GM19324 (cell line): ENCODE data around the gene MKLN1.
"Not testable (repeated sequence)": the region's sequence is repeated elsewhere in the genome, so short reads cannot be mapped to it uniquely, and the experiment has no call there.

Experiments used
- ATAC-seq: cut with Tn5 transposase; IDR thresholded peaks from one replicate; pipeline ENCODE4 v1.9.1; 2021; ENCODE audit warnings: mild to moderate bottlenecking, moderate library complexity; ENCODE audit not compliant: unreplicated experiment, low FRiP score

Gene MKLN1

GRCh38 chr7:131455546-131455945, 127.9 kb downstream of the MKLN1 start:
- ATAC-seq = no peak

GRCh38 chr7:131456338-131456737, 128.7 kb downstream of the MKLN1 start:
- ATAC-seq = no peak

- no peak for ATAC-seq
Measured at GRCh38 chr7:131459256-131459655, 131.6 kb downstream of the MKLN1 start.

- ATAC-seq = no peak
Measured at GRCh38 chr7:131462059-131462458, 134.4 kb downstream of the MKLN1 start.

- ATAC-seq = not testable (repeated sequence)
Measured at GRCh38 chr7:131462715-131463114, 135.0 kb downstream of the MKLN1 start.

- no peak for ATAC-seq
Measured at GRCh38 chr7:131466735-131467365, 139.2 kb downstream of the MKLN1 start.

GRCh38 chr7:131467788-131468187, 140.1 kb downstream of the MKLN1 start:
- no peak for ATAC-seq

- ATAC-seq = no peak
Measured at GRCh38 chr7:131471250-131472004, 143.8 kb downstream of the MKLN1 start.

GRCh38 chr7:131476740-131477139, 149.1 kb downstream of the MKLN1 start:
- no peak for ATAC-seq

GRCh38 chr7:131480384-131481315, 153.0 kb downstream of the MKLN1 start:
- no peak for ATAC-seq

- ATAC-seq = no peak
Measured at GRCh38 chr7:131482800-131483199, 155.1 kb downstream of the MKLN1 start.

- no peak for ATAC-seq
Measured at GRCh38 chr7:131483586-131483985, 155.9 kb downstream of the MKLN1 start.

GRCh38 chr7:131486346-131486745, 158.7 kb downstream of the MKLN1 start:
- ATAC-seq = no peak

- ATAC-seq = no peak
Measured at GRCh38 chr7:131487217-131487616, 159.5 kb downstream of the MKLN1 start.

GRCh38 chr7:131488361-131488760, 160.7 kb downstream of the MKLN1 start:
- ATAC-seq = no peak

GRCh38 chr7:131489196-131489595, 161.5 kb downstream of the MKLN1 start:
- no peak for ATAC-seq

- ATAC-seq = no peak
Measured at GRCh38 chr7:131489881-131490280, 162.2 kb downstream of the MKLN1 start.

- ATAC-seq = no peak
Measured at GRCh38 chr7:131493081-131493480, 165.4 kb downstream of the MKLN1 start.

GRCh38 chr7:131493581-131493980, 165.9 kb downstream of the MKLN1 start:
- ATAC-seq = no peak

GRCh38 chr7:131494182-131494581, 166.5 kb downstream of the MKLN1 start:
- ATAC-seq = no peak
